Smooth muscle cell (in vitro differentiated cells): ENCODE results near the gene FZR1. TPM values are rescaled to one million over a fixed set of nuclear protein-coding genes. Genes with fewer than 3 reads are reported as not detected.
"Not testable (repeated sequence)": the region's sequence is repeated elsewhere in the genome, so short reads cannot be mapped to it uniquely, and the experiment has no call there.

Experiments
- DNase-seq: peaks from one replicate; lab custom pipeline; 2025; ENCODE audit not compliant: unreplicated experiment; lab: John Stamatoyannopoulos, UW
- H2AFZ ChIP-seq: fragments of 200-600 bp; sonication (generic); 2 replicates; pipeline ENCODE4 v1.6.0; 2016; ENCODE audit warnings: antibody characterized with exemption, low read depth, mild to moderate bottlenecking
- H3F3A ChIP-seq: fragments of 200-600 bp; sonication (generic); 2 replicates; pipeline ENCODE4 v1.6.0; 2017; ENCODE audit warnings: antibody characterized with exemption, low read depth
- H3K27ac ChIP-seq: fragments of 200-600 bp; sonication (generic); 2 replicates; pipeline ENCODE4 v1.5.1; 2016; ENCODE audit warnings: low read depth, mild to moderate bottlenecking
- H3K27me3 ChIP-seq: fragments of 200-600 bp; sonication (generic); 2 replicates; pipeline ENCODE4 v1.6.1; 2016; ENCODE audit warnings: low read depth, mild to moderate bottlenecking
- H3K36me3 ChIP-seq: fragments of 200-600 bp; sonication (generic); 2 replicates; pipeline ENCODE4 v1.5.1; 2016; ENCODE audit warnings: low read depth
- H3K4me1 ChIP-seq: fragments of 200-600 bp; sonication (generic); 2 replicates; pipeline ENCODE4 v1.5.1; 2016; ENCODE audit warnings: low read depth
- H3K4me2 ChIP-seq: fragments of 200-600 bp; sonication (generic); 2 replicates; pipeline ENCODE4 v1.6.0; 2016; ENCODE audit warnings: mild to moderate bottlenecking
- H3K4me3 ChIP-seq: fragments of 200-600 bp; sonication (generic); 2 replicates; pipeline ENCODE4 v1.5.1; 2016; ENCODE audit warnings: mild to moderate bottlenecking
- H3K79me2 ChIP-seq: fragments of 200-600 bp; sonication (generic); 2 replicates; pipeline ENCODE4 v1.6.0; 2016; ENCODE audit warnings: low read depth, mild to moderate bottlenecking
- H3K9ac ChIP-seq: fragments of 200-600 bp; sonication (generic); 2 replicates; pipeline ENCODE4 v1.6.0; 2016; ENCODE audit warnings: low read depth
- H3K9me3 ChIP-seq: fragments of 200-600 bp; sonication (generic); replicated peaks from 2 replicates; pipeline ENCODE4 v1.5.1; 2016; ENCODE audit warnings: low read depth
- H4K20me1 ChIP-seq: fragments of 200-600 bp; sonication (generic); 2 replicates; pipeline ENCODE4 v1.6.0; 2016; ENCODE audit warnings: low read depth
- CTCF ChIP-seq: fragments of 200-600 bp; sonication (generic); IDR thresholded peaks from 2 replicates; pipeline ENCODE4 v1.5.1; 2017; ENCODE audit warnings: borderline replicate concordance, mild to moderate bottlenecking, antibody characterized with exemption; ENCODE audit not compliant: insufficient read depth, poor library complexity, severe bottlenecking
- WGBS: methylation state at CpG from one replicate; pipeline ENCODE4 v1.1.7; 2016; ENCODE audit warnings: low lambda C conversion rate; 5-methylcytosine and 5-hydroxymethylcytosine counted together
- polyA plus RNA-seq: library from polyadenylated mRNA; unstranded; fragments of >200 nt; fragmentation: Nextera tagmentation; extraction: Ambion mirVana; gene quantifications from 2 replicates; pipeline ENCODE4 v1.2.1, GENCODE V29; 2016
- total RNA-seq: library from RNA; depleted of rRNA; stranded (reverse); fragments of >200 nt; gene quantifications from 2 replicates; pipeline ENCODE4 v1.2.3, GENCODE V29; 2014

Gene FZR1
- total and polyA plus RNA-seq, 2 experiments from 2014 or later = 16.3 to 49.7 TPM

GRCh38 chr19:3504735-3505134 is 1.4 kb upstream of the FZR1 start:
- 44% methylated on average over 5 of the region's 5 CpGs for WGBS
- Histone ChIP-seq H3K9me3 (no peaks in the 10 kb centered on the region), H3K4me3 (no peak overlapping the region), H3K27me3 (no peaks in the 10 kb centered on the region), H3K9ac (no peak overlapping the region), H3K27ac (peak overlapping the region; percentile 80), H3K4me2 (no peak overlapping the region), H3K36me3 (no peaks in the 10 kb centered on the region), H4K20me1 (peaks cover 25% of the 10 kb centered on the region), H2AFZ (no peak overlapping the region), H3K79me2 (peaks cover 37% of the 10 kb centered on the region), H3F3A (peaks cover 4% of the 10 kb centered on the region), H3K4me1 (peaks cover 2% of the 10 kb centered on the region)
- no peak for TF ChIP-seq CTCF
- no peak for DNase-seq

GRCh38 chr19:3506384-3507340 is 551 bp downstream of the FZR1 start:
- Histone ChIP-seq H3K9me3 (no peaks in the 10 kb centered on the region), H3K36me3 (no peaks in the 10 kb centered on the region), H3K4me3 (peak overlapping the region; percentile 90), H2AFZ (no peak overlapping the region), H3K27ac (peak overlapping the region; percentile 87), H3K4me2 (peak overlapping the region; percentile 99), H3K79me2 (peaks cover 49% of the 10 kb centered on the region), H3K4me1 (no peaks in the 10 kb centered on the region), H3F3A (peaks cover 4% of the 10 kb centered on the region), H3K27me3 (no peaks in the 10 kb centered on the region), H4K20me1 (peaks cover 44% of the 10 kb centered on the region), H3K9ac (peak overlapping the region; percentile 96)
- DNase-seq = peak; percentile 40
- under 1% methylated on average over 18 of the region's 69 CpGs for WGBS
- no peak for TF ChIP-seq CTCF

- Histone ChIP-seq H3K27ac (peak overlapping the region; percentile 87), H3K4me1 (no peaks in the 10 kb centered on the region), H3K4me2 (peak overlapping the region; percentile 99), H3K9me3 (no peaks in the 10 kb centered on the region), H3K79me2 (peaks cover 58% of the 10 kb centered on the region), H2AFZ (no peak overlapping the region), H3K4me3 (peak overlapping the region; percentile 90), H3F3A (peaks cover 4% of the 10 kb centered on the region), H4K20me1 (peaks cover 53% of the 10 kb centered on the region), H3K27me3 (no peaks in the 10 kb centered on the region), H3K9ac (peak overlapping the region; percentile 96), H3K36me3 (no peaks in the 10 kb centered on the region)
- DNase-seq = no peak
- 18% methylated on average over 31 of the region's 31 CpGs for WGBS
- TF ChIP-seq CTCF = no peak
Measured at GRCh38 chr19:3507371-3508120, 1.4 kb downstream of the FZR1 start.

- not testable (repeated sequence) for H2AFZ ChIP-seq, DNase-seq, H3K36me3 ChIP-seq, H3K9me3 ChIP-seq, H3F3A ChIP-seq, H3K27me3 ChIP-seq, H3K4me1 ChIP-seq
- Histone ChIP-seq H3K4me3 (peak overlapping the region; percentile 90), H3K27ac (peak overlapping the region; percentile 87), H4K20me1 (peaks cover 60% of the 10 kb centered on the region), H3K79me2 (peaks cover 65% of the 10 kb centered on the region), H3K9ac (peak overlapping the region; percentile 96), H3K4me2 (peak overlapping the region; percentile 99)
- 87% methylated on average over 17 of the region's 18 CpGs for WGBS
Measured at GRCh38 chr19:3508121-3508661, 2.1 kb downstream of the FZR1 start.
